ENCODE data around the gene AFG1L.

DNA sequence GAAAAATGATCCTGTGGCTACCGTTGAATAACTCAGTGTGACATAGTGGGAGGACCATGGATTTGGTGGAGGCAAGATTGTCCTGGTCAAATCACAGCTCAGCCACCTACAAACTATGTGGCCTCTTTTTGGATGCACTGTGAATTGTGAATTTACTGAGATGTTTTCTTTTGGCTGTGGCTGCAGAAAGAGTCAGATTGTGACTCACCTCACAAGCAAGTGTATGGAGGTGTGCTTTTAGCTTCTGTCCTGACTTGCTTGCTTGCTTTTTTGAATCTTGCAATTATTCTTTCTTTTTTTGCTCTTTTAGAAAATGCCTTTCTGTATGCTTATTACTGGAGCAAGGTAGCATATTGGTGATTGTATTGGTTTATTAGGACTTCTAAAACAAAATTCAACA is 143.0 kb downstream of the AFG1L start:
- TF ChIP-seq EZH2phosphoT487 (IDR thresholded peaks at IDR 0.05; ENCODE audit: insufficient read depth, low read depth) (no peak), EZH2 (IDR thresholded peaks at IDR 0.05; ENCODE audit: insufficient read depth, poor library complexity, severe bottlenecking) (no peak)
